Spleen (tissue), 7 donors: ENCODE results near the gene MYCBP.

Experiments used
- CTCF ChIP-seq, 11 experiments: fragments of 200-600 bp in 7 of 11; fragments of 450-650 bp in 4 of 11; sonication (generic) in 4 of 11; IDR thresholded peaks in 8 of 11; conservative IDR thresholded peaks in 3 of 11; 1 replicate in 7 of 11; 2 replicates in 4 of 11; pipeline versions ENCODE4 v1.4.0 to v1.8.0; 2016 to 2021; ENCODE audit warnings: antibody characterized with exemption in 11 of 11, inconsistent platforms in 4 of 11, mild to moderate bottlenecking in 1 of 11
- POLR2AphosphoS5 ChIP-seq, 3 donors: sonication (generic); formaldehyde crosslinking; IDR thresholded peaks; one replicate each; pipeline ENCODE4 v1.5.1; 2017; ENCODE audit warnings: antibody characterized with exemption in 3 of 3
- donor health status: DM: no; HTN: no; CAD: no; lungs with moderate emphysema.
- donor health status: DM: no; HTN: no; CAD: no.
- donor health status: DM: no; HTN: no; CAD: no.

GRCh38 chr1:38852780-38853179, 20.4 kb downstream of the MYCBP start:
- no peak for TF ChIP-seq POLR2AphosphoS5 (IDR thresholded peaks at IDR 0.05)
- no peak for TF ChIP-seq CTCF (IDR thresholded peaks at IDR 0.05 in 8 of 11, conservative IDR thresholded peaks at IDR 0.05 in 3 of 11)
